Esophagus muscularis mucosa (tissue), 4 donors: ENCODE measurements around the gene REXO2.

Experiments
- CTCF ChIP-seq, 3 experiments: fragments of 200-600 bp in 2 of 3; fragments of 450-650 bp in 1 of 3; sonication (generic) in 2 of 3; IDR thresholded peaks; one replicate each; pipeline ENCODE4 v1.5.1; 2017 to 2019; ENCODE audit warnings: antibody characterized with exemption in 3 of 3, mild to moderate bottlenecking in 2 of 3, moderate library complexity in 1 of 3
- EP300 ChIP-seq: sonication (generic); formaldehyde crosslinking; IDR thresholded peaks from one replicate; pipeline ENCODE4 v1.6.1; 2017; ENCODE audit warnings: antibody characterized with exemption
- POLR2A ChIP-seq: fragments of 450-650 bp; IDR thresholded peaks from one replicate; pipeline ENCODE4 v1.6.1; 2017; ENCODE audit warnings: antibody characterized with exemption, moderate library complexity, mild to moderate bottlenecking, low read depth
- POLR2AphosphoS5 ChIP-seq, 2 donors: sonication (generic); formaldehyde crosslinking; IDR thresholded peaks; one replicate each; pipeline ENCODE4 v1.6.1; 2017; ENCODE audit warnings: antibody characterized with exemption in 2 of 2

GRCh38 chr11:114440121-114440860, 1.0 kb downstream of the REXO2 start:
- no peak for TF ChIP-seq POLR2A
- no peak for TF ChIP-seq CTCF (IDR thresholded peaks at IDR 0.05)
- no peak for TF ChIP-seq POLR2AphosphoS5 (IDR thresholded peaks at IDR 0.05)
- TF ChIP-seq EP300 = no peak
